Measurements from ENCODE around the gene THEMIS2. TPM values are rescaled to one million over a fixed set of nuclear protein-coding genes. Genes with fewer than 3 reads are reported as not detected.
A peak's percentile ranks its signal among the peaks of the same experiment; 100 is the strongest.

The THEMIS2 gene
- total and polyA plus RNA-seq, 4 experiments from 2014 or later: 39.3 to 68.5 (median 62.7) TPM

DNA sequence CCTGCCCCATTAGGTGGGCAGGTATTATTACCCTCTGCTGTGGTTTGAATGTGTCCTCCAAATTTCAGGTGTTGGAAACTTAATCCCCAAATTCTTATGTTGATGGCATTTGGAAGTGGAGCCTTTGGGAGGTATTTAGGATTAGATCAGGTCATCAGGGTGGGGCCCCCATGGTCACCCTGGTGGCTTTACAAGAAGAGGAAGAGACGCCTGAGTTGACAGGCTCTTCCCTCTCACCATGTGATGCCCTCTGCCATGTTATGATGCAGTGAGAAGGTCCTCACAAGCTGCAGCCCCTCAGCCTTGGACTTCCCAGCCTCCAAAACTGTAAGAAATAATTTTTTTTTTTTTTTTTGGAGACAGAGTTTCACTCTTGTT, 8.8 kb upstream of the THEMIS2 start:
- peak overlapping the region in 2 of 8 donors; percentile 10 to 17 for H3K4me3 Mint-ChIP-seq
- no peaks in the 10 kb centered on the region for H3K36me3 Mint-ChIP-seq
- DNase-seq: no peak
- Histone ChIP-seq H3K27me3 (ENCODE audit: insufficient read depth, low read length) (no peaks in the 10 kb centered on the region), H3K4me3 (ENCODE audit: low read length in 2 of 2) (no peak overlapping the region), H3K9me3 (ENCODE audit: control insufficient read depth in 1 of 2, low read length in 2 of 2) (no peaks in the 10 kb centered on the region), H3K4me1 (ENCODE audit: insufficient read depth, low read length) (peaks cover 43% of the 10 kb centered on the region), H3K27ac (ENCODE audit: low read depth, low read length) (no peak overlapping the region), H3K36me3 (ENCODE audit: insufficient read depth, low read length) (no peaks in the 10 kb centered on the region)
- ChIA-PET POLR2A (ENCODE audit: partially characterized antibody) (interaction anchor here (1.2 kb wide), 1 partner anchor 225 kb away, joined by 3 read pairs; the partner anchor contains the start of gene EYA3), CTCF (ENCODE audit: partially characterized antibody) (no interaction called here)
- H3K4me1 Mint-ChIP-seq: peaks cover 19 to 55% (median 34%) of the 10 kb centered on the region in 4 donors
- intact Hi-C loops (cut with micrococcal nuclease): no loop called here
- no peaks in the 10 kb centered on the region for H3K27me3 Mint-ChIP-seq
- peak overlapping the region in 5 of 7 donors; percentile 65 to 91 (median 78) for H3K27ac Mint-ChIP-seq
- no peaks in the 10 kb centered on the region for H3K9me3 Mint-ChIP-seq

- H3K4me3 Mint-ChIP-seq: peak overlapping the region in 7 of 8 donors; percentile 21 to 84 (median 76)
- peaks cover 23 to 59% (median 41%) of the 10 kb centered on the region in 4 donors for H3K4me1 Mint-ChIP-seq
- ChIA-PET CTCF (ENCODE audit: partially characterized antibody) (interaction anchor here (0.7 kb wide), 1 partner anchor 112 kb away, joined by 3 read pairs; no protein-coding TSS in a partner anchor), POLR2A (ENCODE audit: partially characterized antibody) (interaction anchor here (1.2 kb wide), 1 partner anchor 224 kb away, joined by 3 read pairs; the partner anchor contains the start of gene EYA3)
- Histone ChIP-seq H3K36me3 (ENCODE audit: insufficient read depth, low read length) (no peaks in the 10 kb centered on the region), H3K4me1 (ENCODE audit: insufficient read depth, low read length) (peaks cover 51% of the 10 kb centered on the region), H3K27ac (ENCODE audit: low read depth, low read length) (peak overlapping the region; percentile 39), H3K9me3 (ENCODE audit: control insufficient read depth in 1 of 2, low read length in 2 of 2) (no peaks in the 10 kb centered on the region), H3K27me3 (ENCODE audit: insufficient read depth, low read length) (no peaks in the 10 kb centered on the region), H3K4me3 (ENCODE audit: low read length in 2 of 2) (no peak overlapping the region)
- H3K9me3 Mint-ChIP-seq: no peaks in the 10 kb centered on the region
- DNase-seq: no peak
- intact Hi-C loops (cut with micrococcal nuclease): no loop called here
- H3K27ac Mint-ChIP-seq: peak overlapping the region; percentile 70 to 95 (median 91)
- H3K27me3 Mint-ChIP-seq: no peaks in the 10 kb centered on the region
- no peaks in the 10 kb centered on the region for H3K36me3 Mint-ChIP-seq
These were observed 8.0 kb upstream of the THEMIS2 start for GRCh38 chr1:27864264-27864895.

- H3K4me1 ChIP-seq (ENCODE audit: insufficient read depth, low read length): peaks cover 60% of the 10 kb centered on the region
These were observed 6.5 kb upstream of the THEMIS2 start for GRCh38 chr1:27865821-27866220.

GRCh38 chr1:27868556-27868931, 3.8 kb upstream of the THEMIS2 start:
- H3K36me3 ChIP-seq (ENCODE audit: insufficient read depth, low read length): no peaks in the 10 kb centered on the region
- CTCF ChIA-PET (ENCODE audit: partially characterized antibody): interaction anchor here (1.0 kb wide), 1 partner anchor 340 kb away, joined by 3 read pairs; no protein-coding TSS in a partner anchor
- no peaks in the 10 kb centered on the region for H3K27me3 ChIP-seq (ENCODE audit: insufficient read depth, low read length)
- Mint-ChIP-seq H3K27ac (peak overlapping the region; percentile 90 to 98 (median 97)), H3K4me1 (peaks cover 24 to 64% (median 42%) of the 10 kb centered on the region in 4 donors), H3K9me3 (peaks cover 0 to 2% (median 0%) of the 10 kb centered on the region in 8 donors), H3K4me3 (peak overlapping the region; percentile 15 to 89 (median 84)), H3K36me3 (peaks cover 0 to 6% of the 10 kb centered on the region in 2 donors), H3K27me3 (no peaks in the 10 kb centered on the region)
- POLR2A ChIA-PET (ENCODE audit: partially characterized antibody): interaction anchor here (1.1 to 1.2 kb wide), 4 partner anchors 19 to 122 kb away, joined by 5 to 6 read pairs (median 6); partner anchors contain the start of genes PPP1R8 and XKR8
- H3K4me1 ChIP-seq (ENCODE audit: insufficient read depth, low read length): peaks cover 60% of the 10 kb centered on the region
- no peaks in the 10 kb centered on the region for H3K9me3 ChIP-seq (ENCODE audit: control insufficient read depth in 1 of 2, low read length in 2 of 2)
- H3K27ac ChIP-seq (ENCODE audit: low read depth, low read length): peak overlapping the region; percentile 65
- DNase-seq: no peak
- intact Hi-C loops (cut with micrococcal nuclease): no loop called here
- H3K4me3 ChIP-seq (ENCODE audit: low read length in 2 of 2): peak overlapping the region in 1 of 2 donors; percentile 68

More at GRCh38 chr1:27865821-27866220, 6.5 kb upstream of the THEMIS2 start:
- no peaks in the 10 kb centered on the region for H3K27me3 ChIP-seq (ENCODE audit: insufficient read depth, low read length)
- Mint-ChIP-seq H3K4me3 (no peak overlapping the region), H3K4me1 (peaks cover 28 to 66% (median 44%) of the 10 kb centered on the region in 4 donors), H3K27me3 (no peaks in the 10 kb centered on the region), H3K27ac (peak overlapping the region in 4 of 7 donors; percentile 12 to 62 (median 28)), H3K36me3 (no peaks in the 10 kb centered on the region), H3K9me3 (no peaks in the 10 kb centered on the region)
- ChIA-PET CTCF (ENCODE audit: partially characterized antibody) (no interaction called here), POLR2A (ENCODE audit: partially characterized antibody) (interaction anchor here (0.7 kb wide), 1 partner anchor 206 kb away, joined by 3 read pairs; no protein-coding TSS in a partner anchor)
- no peaks in the 10 kb centered on the region for H3K36me3 ChIP-seq (ENCODE audit: insufficient read depth, low read length)
- no peak overlapping the region for H3K27ac ChIP-seq (ENCODE audit: low read depth, low read length)
- DNase-seq: no peak
- no peaks in the 10 kb centered on the region for H3K9me3 ChIP-seq (ENCODE audit: control insufficient read depth in 1 of 2, low read length in 2 of 2)
- no peak overlapping the region for H3K4me3 ChIP-seq (ENCODE audit: low read length in 2 of 2)
- intact Hi-C loops (cut with micrococcal nuclease): no loop called here

DNA sequence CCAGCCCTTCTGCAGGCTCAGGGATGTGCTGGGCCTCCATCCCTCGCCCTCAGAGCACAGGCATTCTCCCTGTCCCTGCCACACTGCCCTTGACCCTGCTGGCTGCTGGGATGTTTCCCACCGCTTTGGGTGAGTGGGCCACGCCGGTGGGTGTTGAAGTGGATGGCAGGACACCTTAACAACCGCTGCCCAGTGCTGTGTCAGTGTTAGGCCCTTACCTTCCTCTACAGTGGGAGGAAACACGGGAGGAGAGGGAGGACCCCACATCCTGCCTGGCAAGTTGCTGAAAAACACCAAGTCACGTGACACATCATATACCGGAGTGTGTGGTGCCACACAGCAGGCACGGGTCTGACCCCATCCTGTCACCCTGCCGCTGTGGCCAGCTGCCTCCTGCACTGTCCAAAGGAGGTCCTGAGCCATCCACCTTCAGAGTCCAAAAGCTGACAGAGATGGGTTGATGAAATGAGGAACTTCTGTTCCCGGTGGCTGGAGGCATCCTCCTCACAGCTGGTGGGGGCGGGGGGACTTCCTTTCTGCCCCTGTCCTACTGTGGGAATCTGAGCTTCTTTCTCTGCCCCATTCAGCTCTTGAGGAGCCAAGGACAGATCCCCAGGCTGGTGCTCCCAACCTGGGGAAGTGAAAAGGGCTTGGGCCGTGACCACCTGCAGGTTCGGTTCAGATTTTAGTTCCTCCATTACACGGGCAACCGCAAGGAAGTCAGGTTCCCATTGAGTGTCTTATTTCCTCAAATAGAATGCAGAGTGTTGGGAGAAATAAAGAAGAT, 3.2 kb upstream of the THEMIS2 start:
- Histone ChIP-seq H3K36me3 (ENCODE audit: insufficient read depth, low read length) (no peaks in the 10 kb centered on the region), H3K4me3 (ENCODE audit: low read length in 2 of 2) (peak overlapping the region; percentile 45 to 68), H3K27me3 (ENCODE audit: insufficient read depth, low read length) (no peaks in the 10 kb centered on the region), H3K27ac (ENCODE audit: low read depth, low read length) (peak overlapping the region; percentile 65), H3K4me1 (ENCODE audit: insufficient read depth, low read length) (peaks cover 60% of the 10 kb centered on the region), H3K9me3 (ENCODE audit: control insufficient read depth in 1 of 2, low read length in 2 of 2) (no peaks in the 10 kb centered on the region)
- Mint-ChIP-seq H3K9me3 (peaks cover 0 to 2% (median 0%) of the 10 kb centered on the region in 8 donors), H3K4me3 (peak overlapping the region; percentile 78 to 89 (median 84)), H3K36me3 (peaks cover 0 to 6% of the 10 kb centered on the region in 2 donors), H3K27ac (peak overlapping the region; percentile 90 to 98 (median 97)), H3K4me1 (peaks cover 23 to 64% (median 41%) of the 10 kb centered on the region in 4 donors), H3K27me3 (no peaks in the 10 kb centered on the region)
- ChIA-PET POLR2A (ENCODE audit: partially characterized antibody) (interaction anchor here (0.5 to 1.2 kb wide), 13 partner anchors 8 to 867 kb away, joined by 3 to 6 read pairs (median 4); partner anchors contain the start of genes PPP1R8, XKR8 and YTHDF2), CTCF (ENCODE audit: partially characterized antibody) (interaction anchor here (1.0 kb wide), 2 partner anchors 72 to 340 kb away, joined by 3 read pairs; no protein-coding TSS in a partner anchor)
- DNase-seq: peak; percentile 72 to 83 (median 78)
- intact Hi-C loops (cut with micrococcal nuclease): no loop called here

GRCh38 chr1:27869719-27870085, 2.6 kb upstream of the THEMIS2 start:
- Mint-ChIP-seq H3K4me3 (peak overlapping the region; percentile 78 to 89 (median 84)), H3K9me3 (peaks cover 0 to 2% (median 0%) of the 10 kb centered on the region in 8 donors), H3K36me3 (peaks cover 0 to 6% of the 10 kb centered on the region in 2 donors), H3K27me3 (no peaks in the 10 kb centered on the region), H3K27ac (peak overlapping the region; percentile 90 to 98 (median 97)), H3K4me1 (peaks cover 22 to 63% (median 38%) of the 10 kb centered on the region in 4 donors)
- Histone ChIP-seq H3K9me3 (ENCODE audit: control insufficient read depth in 1 of 2, low read length in 2 of 2) (no peaks in the 10 kb centered on the region), H3K27me3 (ENCODE audit: insufficient read depth, low read length) (no peaks in the 10 kb centered on the region), H3K27ac (ENCODE audit: low read depth, low read length) (peak overlapping the region; percentile 65), H3K36me3 (ENCODE audit: insufficient read depth, low read length) (no peaks in the 10 kb centered on the region), H3K4me1 (ENCODE audit: insufficient read depth, low read length) (peaks cover 60% of the 10 kb centered on the region), H3K4me3 (ENCODE audit: low read length in 2 of 2) (peak overlapping the region; percentile 45 to 68)
- DNase-seq: no peak
- CTCF ChIA-PET (ENCODE audit: partially characterized antibody): interaction anchor here (1.0 kb wide), 2 partner anchors 71 to 339 kb away, joined by 3 read pairs; no protein-coding TSS in a partner anchor
- POLR2A ChIA-PET (ENCODE audit: partially characterized antibody): interaction anchor here (0.5 to 1.2 kb wide), 13 partner anchors 8 to 866 kb away, joined by 3 to 6 read pairs (median 4); partner anchors contain the start of genes PPP1R8, XKR8 and YTHDF2
- intact Hi-C loops (cut with micrococcal nuclease): no loop called here

Data from CD4-positive, alpha-beta memory T cell (primary cell).